GM21737 (cell line): ENCODE measurements around the gene RASGEF1C.

Experiments used
- ATAC-seq: cut with Tn5 transposase; IDR thresholded peaks from one replicate; pipeline ENCODE4 v1.9.1; 2021; ENCODE audit warnings: mild to moderate bottlenecking, moderate library complexity; ENCODE audit not compliant: unreplicated experiment

RASGEF1C gene

DNA sequence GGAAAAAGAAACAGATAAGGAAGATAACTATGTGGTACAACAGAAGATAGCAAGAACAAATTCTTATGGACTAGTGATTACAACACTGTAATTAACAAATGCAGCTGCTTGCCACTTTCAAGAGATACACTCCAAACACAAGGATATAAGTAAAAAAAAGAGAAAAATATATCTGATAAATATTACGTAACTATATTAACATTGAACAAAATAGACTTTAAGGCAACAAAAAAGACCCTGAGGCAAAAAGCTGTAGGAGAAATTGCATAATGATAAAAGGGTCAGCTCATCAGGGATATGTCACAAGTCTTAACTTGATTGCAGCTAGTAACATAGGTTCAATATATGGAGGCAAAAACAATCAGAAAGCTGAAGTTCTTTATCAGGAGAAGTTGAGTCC lies 86.1 kb downstream of the RASGEF1C start:
- no peak for ATAC-seq

- no peak for ATAC-seq
Measured at GRCh38 chr5:180121826-180122413, 87.1 kb downstream of the RASGEF1C start.

DNA sequence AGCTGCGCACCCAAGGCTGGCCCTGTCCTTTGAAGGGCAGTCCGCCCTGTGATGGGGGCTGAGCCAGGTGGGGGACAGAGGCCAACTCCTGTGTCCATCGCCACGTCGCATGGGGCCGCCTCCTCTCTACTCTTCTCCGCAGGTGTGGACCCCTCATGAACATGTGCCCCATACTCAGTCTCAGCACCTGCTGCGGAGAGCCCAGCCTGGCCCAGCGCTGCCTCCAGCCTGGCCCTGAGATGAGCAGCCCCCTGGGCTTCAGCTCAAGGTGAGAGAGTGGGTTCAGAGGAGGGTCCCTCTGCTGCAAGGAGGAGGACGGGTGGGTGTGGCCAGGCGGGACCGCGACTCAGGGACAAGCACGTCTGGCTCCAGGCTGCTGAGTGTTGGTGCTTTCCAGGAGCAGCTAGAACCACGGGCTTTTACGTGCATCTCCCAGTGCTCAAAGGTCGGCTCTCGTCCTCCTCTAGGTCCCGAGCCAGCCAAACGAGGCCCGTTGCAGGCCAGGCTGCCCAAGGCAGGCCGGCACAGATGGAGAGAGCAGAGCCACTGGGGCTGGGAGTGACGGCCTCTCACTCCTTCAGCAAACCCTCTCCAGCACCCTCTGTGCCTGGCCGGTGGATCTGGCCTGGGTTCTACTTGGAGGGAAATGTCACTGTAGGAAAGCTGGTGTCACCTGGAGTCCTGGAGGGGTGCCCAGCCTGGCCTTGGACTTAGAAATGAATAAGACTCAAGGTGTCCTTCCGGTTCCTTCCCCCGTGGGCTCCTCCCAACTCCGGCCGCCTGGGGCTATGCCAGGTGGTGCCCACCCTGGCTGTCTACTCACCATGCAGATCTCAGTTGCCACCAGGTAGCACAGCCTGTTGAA lies 88.5 kb downstream of the RASGEF1C start:
- no peak for ATAC-seq

GRCh38 chr5:180119903-180120236 lies 89.1 kb downstream of the RASGEF1C start:
- no peak for ATAC-seq

DNA sequence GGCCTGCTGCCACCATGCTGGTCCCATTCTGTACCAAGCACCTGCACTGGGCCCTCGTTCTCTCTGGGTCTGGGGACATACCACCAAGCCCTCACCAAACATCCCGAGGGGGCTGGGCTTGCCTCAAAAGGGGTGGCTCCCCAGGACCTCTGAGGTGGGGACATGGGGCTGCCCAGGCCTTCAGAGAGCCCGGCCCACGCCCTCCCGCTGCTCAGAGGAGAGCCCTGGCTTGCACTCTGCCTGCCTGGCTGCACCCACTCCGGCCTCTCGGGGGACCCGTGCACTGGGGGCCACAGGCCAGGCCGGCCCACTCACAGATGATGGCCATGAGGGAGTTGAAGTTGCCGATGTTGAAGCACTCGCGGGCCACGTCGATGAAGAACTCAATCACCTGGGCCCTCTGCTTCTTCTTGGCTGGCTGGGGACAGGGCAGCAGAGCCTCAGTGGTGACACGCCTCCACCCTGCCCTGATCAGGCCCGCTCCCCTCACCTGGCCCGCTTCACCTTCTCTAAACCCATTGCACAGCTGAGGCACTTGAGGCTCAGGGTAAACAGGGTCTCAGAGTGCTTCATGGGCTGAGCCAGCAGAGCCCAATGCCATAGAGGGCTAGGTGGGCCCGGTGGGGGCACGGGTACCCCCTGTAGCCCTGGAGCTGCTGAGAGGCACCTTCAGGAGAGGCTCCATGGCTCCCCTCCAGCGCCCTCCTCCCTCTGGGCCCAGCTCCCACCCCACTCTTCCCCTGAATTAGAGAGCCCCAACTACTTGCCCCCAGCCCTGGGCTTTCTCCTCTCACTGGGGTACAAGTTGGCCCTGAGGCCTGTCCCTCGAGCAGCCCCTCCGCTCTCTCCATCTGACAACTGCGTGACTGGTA lies 89.7 kb downstream of the RASGEF1C start:
- ATAC-seq: no peak

GRCh38 chr5:180118391-180118791 lies 90.6 kb downstream of the RASGEF1C start:
- ATAC-seq: no peak

GRCh38 chr5:180117000-180117725 lies 91.8 kb downstream of the RASGEF1C start:
- no peak for ATAC-seq

DNA sequence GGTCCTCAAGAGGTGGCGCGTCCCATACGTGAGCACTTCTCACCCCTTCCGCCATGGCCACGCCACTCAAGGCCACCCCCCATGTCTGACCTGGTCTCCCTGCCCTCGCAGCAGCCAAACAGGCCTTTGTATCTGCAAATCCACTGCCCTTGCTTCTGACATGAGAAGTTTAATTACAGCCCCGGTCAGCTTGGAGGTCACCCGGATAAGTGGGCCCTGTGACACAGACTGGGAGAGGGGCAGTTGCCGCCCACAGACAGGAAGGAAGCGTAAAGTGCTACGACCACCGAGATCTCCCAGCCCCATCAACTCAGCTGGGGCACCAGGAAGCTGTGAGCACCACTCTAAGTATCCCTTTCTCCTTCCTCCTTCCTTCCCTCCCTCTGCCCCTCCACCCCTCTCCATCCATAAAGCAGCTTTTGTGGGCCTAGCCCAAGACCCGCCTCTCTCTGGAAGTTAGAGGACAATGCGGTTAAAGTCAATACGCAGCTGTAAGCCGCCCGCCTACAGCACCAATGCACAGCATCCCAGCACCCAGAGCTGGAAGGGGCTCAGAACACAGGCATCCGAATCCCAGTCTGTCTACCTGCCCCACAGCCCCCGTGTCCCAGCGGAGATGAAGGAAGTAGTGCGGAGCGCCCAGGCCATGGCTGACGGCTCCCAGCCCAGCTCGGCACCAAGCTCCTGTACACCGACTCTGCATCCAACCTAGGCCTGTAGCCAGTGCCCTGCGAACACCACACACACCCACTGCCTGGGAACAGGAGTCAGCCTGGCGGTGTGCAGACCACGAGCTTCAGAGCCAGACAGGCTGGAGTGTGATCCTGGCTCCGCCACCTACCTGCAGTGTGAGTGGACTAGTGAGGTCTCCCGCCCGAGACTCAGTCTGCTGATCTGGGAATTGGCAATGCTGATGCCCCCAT lies 92.7 kb downstream of the RASGEF1C start:
- no peak for ATAC-seq

GRCh38 chr5:180115326-180116076 lies 93.5 kb downstream of the RASGEF1C start:
- ATAC-seq: no peak

DNA sequence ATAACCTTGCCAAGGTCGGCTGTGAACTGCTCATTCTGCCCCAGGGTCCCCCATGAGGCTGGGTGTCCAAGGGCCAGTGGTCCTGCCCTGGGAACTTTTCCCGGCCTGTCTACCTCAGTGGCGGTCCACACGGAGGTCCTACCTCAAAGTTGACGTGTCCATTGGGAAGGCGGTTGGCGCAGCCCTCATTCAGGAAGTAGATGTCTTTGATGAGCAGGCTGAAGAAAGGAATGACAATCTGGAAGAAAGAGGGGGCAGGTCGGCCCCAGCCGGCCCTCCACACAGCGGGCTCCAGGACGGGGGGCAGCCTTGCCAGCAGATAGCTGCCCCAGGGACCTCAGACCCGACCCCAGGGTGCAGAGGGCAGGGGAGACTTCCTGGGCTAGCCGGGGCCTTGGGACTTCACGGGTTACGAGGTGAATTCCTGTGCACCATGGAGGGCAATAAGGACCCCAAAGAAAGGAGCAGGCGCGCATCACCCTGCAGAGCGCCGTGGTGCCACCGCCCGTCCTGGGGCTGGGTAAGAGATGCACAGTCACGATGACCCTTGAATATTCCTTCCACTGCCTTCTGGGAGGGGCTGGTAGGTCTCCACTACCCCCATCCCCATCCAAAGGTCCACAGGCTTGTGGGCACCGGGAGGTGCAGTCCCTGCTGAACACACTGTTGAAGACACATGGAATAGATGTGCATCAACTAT lies 94.6 kb downstream of the RASGEF1C start:
- ATAC-seq: no peak

GRCh38 chr5:180113660-180114303 lies 95.2 kb downstream of the RASGEF1C start:
- ATAC-seq: no peak

- ATAC-seq: no peak
Measured at GRCh38 chr5:180112181-180112861, 96.7 kb downstream of the RASGEF1C start.

- ATAC-seq: no peak
Measured at GRCh38 chr5:180111273-180112002, 97.6 kb downstream of the RASGEF1C start.

DNA sequence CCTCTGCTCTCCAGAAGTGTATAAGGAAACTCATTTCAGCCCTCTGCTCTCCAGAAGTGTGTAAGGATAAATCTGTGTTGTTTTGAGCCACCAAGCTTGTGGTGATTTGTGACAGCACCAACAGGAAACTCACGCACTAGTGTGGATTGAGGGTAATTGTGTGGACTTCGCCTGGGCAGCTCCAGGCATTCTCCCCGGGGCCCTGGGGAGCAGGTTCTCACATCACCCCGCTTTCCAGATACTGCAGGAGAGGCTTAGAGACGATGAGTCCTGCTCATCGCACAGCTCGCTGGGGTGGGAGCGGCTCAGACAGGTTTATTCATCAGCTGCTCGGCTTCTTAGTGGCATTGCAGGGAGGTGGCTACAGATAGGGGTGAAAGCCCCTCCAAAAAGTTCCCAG lies 99.1 kb downstream of the RASGEF1C start:
- ATAC-seq: no peak

DNA sequence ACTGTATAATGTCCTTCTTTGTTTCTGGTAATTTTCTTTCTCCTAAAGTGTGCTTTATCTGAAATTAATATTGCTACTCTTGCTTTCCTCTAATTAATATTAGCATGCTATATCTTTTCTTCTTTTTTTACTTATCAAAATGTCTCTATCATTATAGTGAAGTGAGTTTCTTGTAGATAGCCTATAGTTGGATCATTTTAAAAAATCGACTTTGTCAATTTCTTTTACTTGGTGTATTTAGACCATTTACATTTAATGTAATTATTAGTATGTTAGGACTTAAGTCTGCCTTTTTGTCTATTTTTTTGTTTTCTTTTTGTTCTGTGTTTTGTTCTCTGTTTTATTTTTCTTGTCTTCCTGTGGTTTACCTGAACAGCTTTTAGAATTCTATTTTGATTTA lies 102.0 kb downstream of the RASGEF1C start:
- no peak for ATAC-seq

GRCh38 chr5:180105827-180106312 lies 103.1 kb downstream of the RASGEF1C start:
- no peak for ATAC-seq

DNA sequence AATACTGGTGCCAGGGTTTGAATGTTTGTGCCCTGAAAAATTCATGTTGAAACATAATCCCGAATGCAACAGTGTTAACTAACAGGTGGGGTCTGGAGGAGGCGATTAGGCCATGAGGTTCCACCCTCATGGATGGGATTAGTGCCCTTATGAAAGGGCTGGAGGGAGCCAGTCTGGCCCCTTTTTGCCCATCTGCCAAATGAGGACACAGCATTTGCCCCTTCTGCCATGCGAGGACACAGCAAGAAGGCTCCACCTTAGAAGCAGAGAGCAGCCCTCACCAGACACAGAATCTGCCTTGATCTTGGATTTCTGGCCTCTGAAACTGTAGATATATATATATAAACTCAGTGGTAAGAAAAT lies 104.9 kb downstream of the RASGEF1C start:
- no peak for ATAC-seq
